IPS-18a (cell line): ENCODE measurements around the gene PLET1.

Experiments used
- H3K27ac ChIP-seq: one replicate; pipeline ENCODE4 v1.5.1; 2013; ENCODE audit warnings: low read length
- H3K27me3 ChIP-seq: one replicate; pipeline ENCODE4 v1.6.1; 2013; ENCODE audit warnings: mild to moderate bottlenecking, low read length; ENCODE audit not compliant: control insufficient read depth, insufficient read depth
- H3K36me3 ChIP-seq: one replicate; pipeline ENCODE4 v1.6.1; 2013; ENCODE audit warnings: low read depth, low read length; ENCODE audit not compliant: control insufficient read depth
- H3K4me1 ChIP-seq: one replicate; pipeline ENCODE4 v1.6.1; 2013; ENCODE audit warnings: low read depth, low read length; ENCODE audit not compliant: control insufficient read depth
- H3K4me3 ChIP-seq: one replicate; pipeline ENCODE4 v1.5.1; 2013; ENCODE audit warnings: low read length
- H3K9ac ChIP-seq: one replicate; pipeline ENCODE4 v1.6.1; 2013; ENCODE audit warnings: mild to moderate bottlenecking, low read length, moderate library complexity
- H3K9me3 ChIP-seq: one replicate; pipeline ENCODE4 v1.6.1; 2013; ENCODE audit warnings: low read depth, low read length; ENCODE audit not compliant: control insufficient read depth

PLET1 gene

DNA sequence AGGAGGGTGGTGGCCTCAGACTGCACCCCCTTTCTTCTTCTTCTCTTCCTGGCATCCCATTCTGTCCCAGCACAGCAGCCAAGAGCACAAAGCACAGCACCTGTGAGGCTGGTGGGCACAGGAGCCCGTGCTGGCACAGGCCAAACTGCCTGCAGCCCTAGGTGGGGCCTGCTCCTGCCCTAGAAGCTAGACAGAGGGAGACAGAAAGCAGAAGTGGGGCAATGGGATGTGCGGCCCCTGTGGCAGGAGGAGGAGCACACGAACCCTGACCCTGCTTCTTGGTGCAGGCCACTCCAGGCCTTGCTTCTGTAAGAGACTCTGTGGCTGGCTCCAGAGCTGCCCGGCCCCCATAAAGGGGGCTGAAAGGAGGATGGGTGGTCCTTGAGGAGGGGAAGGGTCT is 38.4 kb downstream of the PLET1 start:
- no peaks in the 10 kb centered on the region for H3K9me3 ChIP-seq
- no peak overlapping the region for H3K27ac ChIP-seq
- H3K36me3 ChIP-seq = no peaks in the 10 kb centered on the region
- H3K4me3 ChIP-seq = no peak overlapping the region
- H3K4me1 ChIP-seq = peaks cover 3% of the 10 kb centered on the region
- H3K9ac ChIP-seq = no peak overlapping the region
- H3K27me3 ChIP-seq = peaks cover 11% of the 10 kb centered on the region

DNA sequence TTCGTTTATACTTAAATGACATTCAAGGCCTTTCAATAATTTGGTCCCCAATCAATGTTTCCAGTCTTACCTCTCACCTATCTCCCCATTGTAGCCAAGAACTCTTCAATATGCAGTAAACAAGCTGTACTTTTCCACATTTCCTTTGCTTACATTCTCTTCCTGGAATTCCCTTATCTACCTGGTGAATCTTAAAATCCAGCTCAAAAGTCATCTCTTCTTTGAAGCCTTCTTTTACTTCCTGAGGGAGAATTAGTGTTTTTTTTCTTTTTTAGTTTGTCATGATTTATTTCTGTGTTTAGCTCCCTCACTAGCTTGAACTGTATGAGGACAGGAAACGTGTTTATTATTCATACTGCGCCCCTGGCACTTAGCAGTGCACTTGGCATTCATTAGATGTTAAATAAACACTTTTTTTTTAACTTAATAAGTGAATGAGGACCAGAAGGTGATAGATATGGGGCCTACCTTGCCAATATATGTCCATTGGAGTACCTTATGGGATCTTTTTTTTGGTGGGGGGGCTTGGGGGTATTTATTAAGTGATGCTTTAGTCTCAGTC is 39.3 kb downstream of the PLET1 start:
- no peak overlapping the region for H3K9ac ChIP-seq
- no peak overlapping the region for H3K27ac ChIP-seq
- no peak overlapping the region for H3K4me3 ChIP-seq
- H3K36me3 ChIP-seq = no peaks in the 10 kb centered on the region
- H3K4me1 ChIP-seq = no peaks in the 10 kb centered on the region
- peaks cover 11% of the 10 kb centered on the region for H3K27me3 ChIP-seq
- no peaks in the 10 kb centered on the region for H3K9me3 ChIP-seq

DNA sequence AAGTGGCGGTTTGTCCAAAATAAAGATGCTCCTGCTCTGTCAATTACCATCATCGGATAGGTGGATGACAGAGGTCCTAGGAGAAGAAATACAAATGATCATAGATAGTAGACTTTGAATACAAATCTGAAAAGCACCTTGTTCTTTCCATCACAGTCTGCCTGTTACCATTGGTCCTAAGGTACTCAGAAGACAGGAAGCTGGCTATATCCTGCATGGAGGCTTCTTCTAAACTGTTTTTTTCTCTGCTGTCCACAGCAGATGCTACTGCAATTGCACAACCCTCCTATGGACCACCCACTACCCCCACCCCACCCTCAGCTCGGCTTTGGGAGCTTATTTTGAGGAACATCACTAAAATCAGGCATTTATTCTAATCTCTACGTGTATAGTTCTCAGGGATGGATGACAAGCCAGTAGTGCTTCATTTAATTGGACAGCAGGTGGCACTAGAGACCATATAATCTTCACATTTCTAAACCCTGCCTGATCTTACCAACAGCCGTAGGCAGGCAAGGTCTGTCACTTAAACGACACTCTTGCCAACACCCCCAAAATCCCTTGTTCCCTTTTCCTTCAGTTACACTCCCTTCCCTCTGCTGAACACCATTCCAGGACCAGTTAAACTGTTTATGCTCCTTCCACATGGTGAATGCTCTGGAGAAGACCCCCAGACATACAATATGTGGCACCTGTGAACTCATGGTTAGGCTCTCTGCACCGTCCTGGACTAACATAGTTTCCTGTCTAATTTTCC is 41.0 kb downstream of the PLET1 start:
- Histone ChIP-seq H3K4me1 (no peaks in the 10 kb centered on the region), H3K9ac (no peak overlapping the region), H3K27ac (no peak overlapping the region), H3K27me3 (peaks cover 11% of the 10 kb centered on the region), H3K4me3 (no peak overlapping the region), H3K36me3 (no peaks in the 10 kb centered on the region), H3K9me3 (no peaks in the 10 kb centered on the region)

DNA sequence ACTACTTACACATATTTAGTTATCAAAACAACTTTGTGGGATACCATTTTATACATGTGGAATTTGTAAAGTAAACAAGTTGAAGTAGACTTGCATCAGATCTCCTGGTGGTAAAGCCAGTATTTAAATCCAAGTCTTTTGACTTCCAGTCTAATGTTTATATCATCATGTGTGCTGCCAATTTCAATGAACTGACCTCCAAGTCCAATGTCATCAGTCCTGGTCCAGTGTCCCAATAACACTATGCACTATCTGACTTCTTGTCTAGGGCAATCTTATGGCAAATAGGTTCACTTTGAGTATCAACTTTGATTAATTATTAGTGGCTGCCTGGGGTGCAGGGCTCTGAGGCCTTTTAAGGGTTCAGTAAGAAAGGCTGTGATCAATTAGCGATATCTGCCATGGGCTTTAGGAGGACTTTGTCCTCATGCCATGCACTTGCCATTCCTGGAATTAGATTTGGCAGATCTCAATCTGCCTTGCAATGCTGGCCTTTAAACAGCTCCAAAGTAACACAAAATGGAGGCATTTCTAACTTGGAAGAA is 44.0 kb downstream of the PLET1 start:
- no peaks in the 10 kb centered on the region for H3K27me3 ChIP-seq
- no peaks in the 10 kb centered on the region for H3K36me3 ChIP-seq
- no peak overlapping the region for H3K9ac ChIP-seq
- no peak overlapping the region for H3K27ac ChIP-seq
- no peak overlapping the region for H3K4me3 ChIP-seq
- H3K9me3 ChIP-seq = no peaks in the 10 kb centered on the region
- H3K4me1 ChIP-seq = no peaks in the 10 kb centered on the region

DNA sequence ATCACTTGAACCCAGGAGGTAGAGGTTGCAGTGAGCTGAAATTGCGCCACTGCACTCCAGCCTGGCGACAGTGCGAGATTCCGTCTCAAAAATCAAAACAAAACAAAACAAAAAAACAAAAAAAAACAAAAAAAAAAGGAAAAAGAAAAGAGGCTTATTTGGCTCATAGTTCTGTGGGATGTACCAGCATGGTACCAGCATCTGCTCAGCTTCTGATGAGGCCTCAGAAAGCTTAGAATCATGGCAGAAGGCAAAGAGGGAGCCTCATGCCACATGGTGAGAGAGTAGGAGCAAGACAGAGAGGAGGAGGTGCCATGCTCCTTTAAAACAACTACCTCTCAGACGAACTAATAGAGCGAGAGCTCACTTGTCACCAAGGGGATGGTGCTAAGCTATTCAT is 45.0 kb downstream of the PLET1 start:
- no peaks in the 10 kb centered on the region for H3K4me1 ChIP-seq

DNA sequence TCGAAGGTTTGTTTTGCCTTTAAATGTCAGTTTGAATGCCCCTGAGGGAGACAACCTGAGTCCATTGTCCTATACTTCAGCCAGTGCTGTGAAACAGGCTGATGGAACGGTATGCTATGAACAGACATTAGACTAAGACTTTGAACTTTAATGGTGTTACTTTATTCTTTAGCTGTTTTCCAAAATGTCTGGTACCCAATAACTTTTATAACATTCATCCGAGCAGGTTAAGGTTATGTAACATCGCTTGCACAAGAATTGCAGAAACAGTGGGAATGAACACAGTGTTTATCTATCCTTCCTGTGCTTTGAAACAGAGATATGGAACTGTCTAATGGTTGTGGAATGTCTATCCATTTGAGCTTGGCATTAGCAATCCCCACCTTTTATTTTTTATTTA is 46.9 kb downstream of the PLET1 start:
- H3K4me3 ChIP-seq = no peak overlapping the region
- H3K9me3 ChIP-seq = no peaks in the 10 kb centered on the region
- H3K4me1 ChIP-seq = no peaks in the 10 kb centered on the region
- no peaks in the 10 kb centered on the region for H3K36me3 ChIP-seq
- H3K9ac ChIP-seq = no peak overlapping the region
- no peaks in the 10 kb centered on the region for H3K27me3 ChIP-seq
- no peak overlapping the region for H3K27ac ChIP-seq

More for the DNA sequence above, 45.0 kb downstream of the PLET1 start:
- no peaks in the 10 kb centered on the region for H3K27me3 ChIP-seq
- no peaks in the 10 kb centered on the region for H3K36me3 ChIP-seq
- H3K9ac ChIP-seq = no peak overlapping the region
- H3K9me3 ChIP-seq = no peaks in the 10 kb centered on the region
- no peak overlapping the region for H3K4me3 ChIP-seq
- H3K27ac ChIP-seq = no peak overlapping the region

DNA sequence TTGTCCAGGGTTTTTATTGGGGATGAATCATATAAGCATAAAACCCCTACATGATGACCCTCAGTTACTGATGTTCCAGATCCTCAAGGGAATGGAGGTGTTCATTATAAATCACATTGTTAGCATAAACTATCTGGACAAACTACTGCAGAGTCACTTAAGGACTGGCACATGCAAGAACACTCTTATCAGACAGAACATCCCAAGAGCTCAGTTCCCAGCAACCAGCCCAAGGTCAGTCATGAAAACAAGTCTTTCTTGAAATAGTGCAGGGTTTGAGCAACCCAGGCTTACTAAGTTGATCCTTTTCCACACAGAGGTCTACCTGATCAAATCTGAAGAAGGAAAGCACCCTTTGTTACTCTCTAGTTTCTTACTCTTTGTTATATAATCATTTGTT is 48.0 kb downstream of the PLET1 start:
- Histone ChIP-seq H3K4me1 (no peaks in the 10 kb centered on the region), H3K4me3 (no peak overlapping the region), H3K27ac (no peak overlapping the region), H3K9ac (no peak overlapping the region), H3K27me3 (no peaks in the 10 kb centered on the region), H3K9me3 (no peaks in the 10 kb centered on the region), H3K36me3 (no peaks in the 10 kb centered on the region)

DNA sequence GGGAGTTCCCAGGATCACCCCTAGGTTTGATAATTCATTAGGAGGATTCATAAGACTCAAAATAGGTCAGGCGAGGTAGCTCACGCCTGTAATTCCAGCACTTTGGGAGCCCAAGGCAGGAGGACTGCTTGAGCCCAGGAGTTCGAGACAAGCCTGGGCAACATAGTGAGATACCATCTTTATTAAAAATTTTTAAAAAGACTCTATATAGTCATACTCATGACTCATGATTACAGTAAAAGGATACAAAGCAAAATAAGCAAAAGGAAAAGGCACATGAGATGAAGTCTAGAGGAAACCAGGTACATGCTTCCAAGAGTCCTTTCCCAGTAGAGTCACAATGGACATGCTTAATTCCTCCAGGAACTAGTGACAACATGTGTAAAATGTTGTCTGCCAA is 48.4 kb downstream of the PLET1 start:
- Histone ChIP-seq H3K27me3 (no peaks in the 10 kb centered on the region), H3K9me3 (no peaks in the 10 kb centered on the region), H3K4me1 (no peaks in the 10 kb centered on the region), H3K36me3 (no peaks in the 10 kb centered on the region), H3K9ac (no peak overlapping the region), H3K4me3 (no peak overlapping the region), H3K27ac (no peak overlapping the region)

DNA sequence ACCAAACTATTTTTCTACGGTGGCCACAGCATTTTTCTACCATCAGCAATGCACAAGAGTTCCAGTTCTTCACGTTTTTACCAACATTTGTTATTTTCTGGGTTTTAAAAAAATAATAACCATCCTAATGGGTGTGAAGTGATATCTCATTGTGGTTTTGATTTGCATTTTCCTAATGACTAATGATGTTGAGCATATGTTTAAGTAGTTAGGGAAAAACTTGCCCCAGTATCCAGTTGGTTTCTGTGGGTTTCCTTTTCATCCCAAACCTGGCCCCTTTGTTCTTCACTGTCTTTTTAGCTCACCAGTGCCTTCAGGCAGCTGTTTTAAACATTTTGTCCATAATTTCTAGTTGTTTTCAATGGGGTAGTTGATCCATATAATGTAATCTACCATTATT is 49.1 kb downstream of the PLET1 start:
- H3K4me3 ChIP-seq = no peak overlapping the region
- H3K9ac ChIP-seq = no peak overlapping the region
- H3K9me3 ChIP-seq = no peaks in the 10 kb centered on the region
- no peak overlapping the region for H3K27ac ChIP-seq
- no peaks in the 10 kb centered on the region for H3K27me3 ChIP-seq
- H3K36me3 ChIP-seq = no peaks in the 10 kb centered on the region
- no peaks in the 10 kb centered on the region for H3K4me1 ChIP-seq

DNA sequence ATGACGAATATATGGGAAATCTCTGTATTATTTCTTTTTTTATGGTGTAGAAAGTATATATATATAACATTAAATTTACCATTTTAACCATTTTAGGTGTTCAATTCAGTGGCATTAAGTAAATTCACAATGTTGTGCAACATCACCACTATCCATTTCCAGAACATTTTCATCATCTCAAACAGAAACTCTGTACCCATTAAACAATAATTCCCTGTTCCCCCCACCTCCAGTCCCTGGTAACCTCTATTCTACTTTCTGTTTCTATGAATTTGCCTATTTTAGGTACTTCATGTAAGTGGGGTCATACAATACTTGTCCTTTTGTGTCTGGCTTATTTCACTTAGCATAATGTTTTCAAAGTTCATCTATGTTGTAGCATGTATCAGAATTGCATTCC is 49.8 kb downstream of the PLET1 start:
- H3K36me3 ChIP-seq = no peaks in the 10 kb centered on the region
- H3K4me3 ChIP-seq = no peak overlapping the region
- no peak overlapping the region for H3K27ac ChIP-seq
- no peaks in the 10 kb centered on the region for H3K4me1 ChIP-seq
- H3K9ac ChIP-seq = no peak overlapping the region
- H3K27me3 ChIP-seq = no peaks in the 10 kb centered on the region
- H3K9me3 ChIP-seq = no peaks in the 10 kb centered on the region

DNA sequence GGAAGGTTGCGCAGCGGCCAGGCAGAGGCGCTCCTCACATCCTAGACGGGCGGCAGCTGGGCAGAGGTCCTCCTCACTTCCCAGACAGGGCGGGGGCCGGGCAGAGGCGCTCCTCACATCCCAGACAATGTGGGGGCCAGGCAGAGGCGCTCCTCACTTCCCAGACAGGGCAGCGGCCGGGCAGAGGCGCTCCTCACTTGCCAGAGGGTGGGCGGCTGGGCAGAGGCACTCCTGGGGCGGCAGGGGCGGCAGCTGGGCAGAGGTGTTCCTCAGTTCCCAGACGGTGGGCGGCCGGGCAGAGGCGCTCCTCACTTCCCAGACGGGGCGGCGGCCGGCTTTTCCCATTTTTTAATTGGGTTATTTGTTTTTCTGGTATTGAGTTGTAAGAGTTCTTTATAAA is 54.6 kb downstream of the PLET1 start:
- no peaks in the 10 kb centered on the region for H3K36me3 ChIP-seq
- H3K9ac ChIP-seq = no peak overlapping the region
- H3K27ac ChIP-seq = no peak overlapping the region
- no peaks in the 10 kb centered on the region for H3K4me1 ChIP-seq
- no peaks in the 10 kb centered on the region for H3K27me3 ChIP-seq
- H3K4me3 ChIP-seq = no peak overlapping the region
- H3K9me3 ChIP-seq = no peaks in the 10 kb centered on the region

DNA sequence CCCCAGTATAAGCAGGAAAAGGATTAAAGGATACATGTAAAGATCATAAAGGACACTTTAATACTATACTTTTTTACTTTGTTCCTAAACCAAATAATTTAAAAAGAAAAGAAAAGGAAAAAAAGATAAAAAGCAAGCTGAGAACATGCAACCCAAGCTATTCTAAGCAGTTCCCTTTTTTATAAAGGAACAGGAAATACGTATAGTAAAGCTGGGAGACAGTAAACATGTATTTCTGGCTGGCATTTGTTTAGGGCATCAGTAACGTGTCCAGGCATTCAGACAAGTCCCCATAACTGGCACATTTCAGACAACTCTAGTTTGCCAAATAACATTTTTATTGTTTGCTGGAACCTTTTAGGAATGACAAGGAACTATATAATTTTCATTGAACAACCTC is 60.4 kb downstream of the PLET1 start:
- no peak overlapping the region for H3K27ac ChIP-seq
- no peaks in the 10 kb centered on the region for H3K36me3 ChIP-seq
- no peaks in the 10 kb centered on the region for H3K4me1 ChIP-seq
- no peaks in the 10 kb centered on the region for H3K27me3 ChIP-seq
- no peaks in the 10 kb centered on the region for H3K9me3 ChIP-seq
- no peak overlapping the region for H3K9ac ChIP-seq
- H3K4me3 ChIP-seq = no peak overlapping the region
